Heart right ventricle (tissue), 16 donors: ENCODE results near the gene SPEM3. TPM values are rescaled to one million over a fixed set of nuclear protein-coding genes. Genes with fewer than 3 reads are reported as not detected.

ENCODE experiments used
- ATAC-seq, 8 donors: fragments of 200-7000 bp; cut with Tn5 transposase; one replicate each; pipeline ENCODE4 v1.9.1; 2020; ENCODE audit warnings: mild to moderate bottlenecking in 8 of 8, moderate library complexity in 8 of 8, moderate number of reproducible peaks in 1 of 8
- DNase-seq, 2 donors: peaks; one replicate each; pipeline ENCODE4 v3.0.0-alpha.2; 2020
- H3K27ac ChIP-seq, 10 donors: fragments of 200-600 bp; sonication (generic) in 2 of 10; one replicate each; pipeline versions ENCODE4 v1.5.0 to v1.8.0; 2020 to 2022; ENCODE audit warnings: mild to moderate bottlenecking in 3 of 10
- H3K27me3 ChIP-seq, 7 donors: fragments of 200-600 bp; one replicate each; pipeline ENCODE4 v1.8.0; 2021 to 2022; ENCODE audit warnings: mild to moderate bottlenecking in 2 of 7
- H3K36me3 ChIP-seq, 9 donors: fragments of 200-600 bp; sonication (generic) in 1 of 9; one replicate each; pipeline versions ENCODE4 v1.5.0 to v1.8.0; 2020 to 2022; ENCODE audit warnings: mild to moderate bottlenecking in 2 of 9
- H3K4me1 ChIP-seq, 9 donors: fragments of 200-600 bp; sonication (generic) in 1 of 9; one replicate each; pipeline versions ENCODE4 v1.5.0 to v1.8.0; 2020 to 2022; ENCODE audit warnings: mild to moderate bottlenecking in 4 of 9
- H3K4me3 ChIP-seq, 10 donors: fragments of 200-600 bp; sonication (generic) in 2 of 10; one replicate each; pipeline versions ENCODE4 v1.5.0 to v1.8.0; 2020 to 2022; ENCODE audit warnings: mild to moderate bottlenecking in 7 of 10, moderate library complexity in 2 of 10
- H3K9me3 ChIP-seq, 11 donors: fragments of 200-600 bp in 10 of 11; sonication (generic) in 2 of 11; one replicate each; pipeline versions ENCODE4 v1.5.0 to v1.8.0; 2013 to 2022; ENCODE audit warnings: mild to moderate bottlenecking in 2 of 11, control low read depth in 1 of 11, moderate library complexity in 1 of 11
- CTCF ChIP-seq, 9 donors: fragments of 200-600 bp; sonication (generic) in 2 of 9; IDR thresholded peaks; one replicate each; pipeline versions ENCODE4 v1.5.0 to v1.8.0; 2021 to 2022; ENCODE audit warnings: antibody characterized with exemption in 9 of 9, mild to moderate bottlenecking in 5 of 9, moderate library complexity in 1 of 9
- WGBS, 2 donors: extraction: QIAGEN DNeasy Blood & Tissue Kit; methylation state at CpG; one replicate each; pipeline ENCODE4 v1.1.7; 2013; ENCODE audit warnings: inconsistent platforms in 1 of 2; 5-methylcytosine and 5-hydroxymethylcytosine counted together
- intact Hi-C, 10 donors: fragments of 100-400 bp; cut with DNase I; formaldehyde crosslinking; loops; one replicate each; pipeline versions ENCODE4 v1.11.1 to v1.14.2; 2022
- polyA plus RNA-seq, 2 donors: library from polyadenylated mRNA; stranded (reverse); fragments of 200-250 nt; gene quantifications; one replicate each; pipeline ENCODE4 v1.2.3, GENCODE V29; 2013
- total RNA-seq, 10 donors: library from RNA; stranded (reverse); fragmentation: NEBNext Ultra II Directional in 3 of 10; extraction: Animal tissue kit (Norgen Biotek cat#: 25700) in 3 of 10; gene quantifications; one replicate each; pipeline versions ENCODE4 v1.2.1 to v1.2.4, GENCODE V29; 2021 to 2023
- donor health status: Arrhythmogenic right ventricular cardiomyopathy.
- donor health status: ischemic (EF 13 %, LVEDD 7.1; RV severe dilation, severe dysfunction).
- donor health status: healthy with polysubstance abuse.
- donor health status: DM: no; HTN: yes; CAD: no.
- donor health status: DM: no; HTN: no; CAD: no.
- donor health status: ischemic (EF 25% LVEDD 6.9; RV normal size, moderate dysfunction).
- donor health status: ischemic (EF 25% LVEDD 5.7; RV mildly dilated, moderate dysfunction).
- donor health status: healthy.
- donor health status: DM: yes; HTN: yes; CAD: no.
- donor health status: Ischemic cardiomyopathy.
- donor health status: ischemic (EF 35%, LVEDD 5.7; RV mildly dilated, moderate dysfunction).
- donor health status: nonischemic (EF 11% LVEDD 7.7; RV severe dilation, severe dysfunction).
- donor health status: DM: yes; HTN: yes; CAD: no.
- donor health status: PGD.
- donor health status: ischemic (EF 29% LVEDD 5.4; RV normal size, mild dysfunction).
- donor health status: nonischemic (EF 23%, LVEDD 6.1; RV moderate dilation, normal function).

Gene SPEM3
- total and polyA plus RNA-seq, 12 donors: not detected

- no peak overlapping the region for H3K4me3 ChIP-seq
- H3K9me3 ChIP-seq: no peaks in the 10 kb centered on the region
- no peaks in the 10 kb centered on the region for H3K27me3 ChIP-seq
- WGBS, 2 donors: 94% methylated on average over 7 of the region's 7 CpGs
- ATAC-seq (no peak), DNase-seq (no peak)
- no peak for TF ChIP-seq CTCF (IDR thresholded peaks at IDR 0.05)
- H3K36me3 ChIP-seq: peaks cover 0 to 48% (median 7%) of the 10 kb centered on the region in 9 donors
- H3K4me1 ChIP-seq: peaks cover 3 to 17% (median 7%) of the 10 kb centered on the region in 9 donors
- no peak overlapping the region for H3K27ac ChIP-seq
- intact Hi-C loops: no loop called here
Observed at GRCh38 chr17:7460850-7461660, 32.4 kb downstream of the SPEM3 start.

- 92% methylated on average over 43 to 44 of the region's 44 CpGs for WGBS, 2 donors
- ATAC-seq: peak in 1 of 8 donors; percentile 17
- intact Hi-C loops: no loop called here
Observed at GRCh38 chr17:7462474-7463371, 34.1 kb downstream of the SPEM3 start.

GRCh38 chr17:7463372-7463846, 34.8 kb downstream of the SPEM3 start:
- H3K36me3 ChIP-seq: peaks cover 0 to 60% (median 7%) of the 10 kb centered on the region in 9 donors
- H3K27ac ChIP-seq: no peak overlapping the region
- DNase-seq (no peak), ATAC-seq (no peak)
- WGBS, 2 donors: 85 to 86% methylated on average over 14 of the region's 14 CpGs
- intact Hi-C loops: no loop called here
- H3K4me3 ChIP-seq: no peak overlapping the region
- no peak for TF ChIP-seq CTCF (IDR thresholded peaks at IDR 0.05)
- no peaks in the 10 kb centered on the region for H3K9me3 ChIP-seq
- H3K4me1 ChIP-seq: peaks cover 8 to 30% (median 26%) of the 10 kb centered on the region in 9 donors
- no peaks in the 10 kb centered on the region for H3K27me3 ChIP-seq

More at GRCh38 chr17:7462474-7463371, 34.1 kb downstream of the SPEM3 start:
- no peak for DNase-seq
- TF ChIP-seq CTCF (IDR thresholded peaks at IDR 0.05): no peak
- H3K9me3 ChIP-seq: no peaks in the 10 kb centered on the region
- peaks cover 0 to 58% (median 7%) of the 10 kb centered on the region in 9 donors for H3K36me3 ChIP-seq
- H3K27ac ChIP-seq: no peak overlapping the region
- no peaks in the 10 kb centered on the region for H3K27me3 ChIP-seq
- H3K4me1 ChIP-seq: peaks cover 8 to 24% (median 20%) of the 10 kb centered on the region in 9 donors
- no peak overlapping the region for H3K4me3 ChIP-seq

GRCh38 chr17:7464081-7464480, 35.4 kb downstream of the SPEM3 start:
- no peak for DNase-seq
- TF ChIP-seq CTCF (IDR thresholded peaks at IDR 0.05): no peak
- ATAC-seq: no peak
- no peaks in the 10 kb centered on the region for H3K27me3 ChIP-seq
- intact Hi-C loops: no loop called here
- H3K36me3 ChIP-seq: peaks cover 0 to 63% (median 7%) of the 10 kb centered on the region in 9 donors
- H3K4me3 ChIP-seq: no peak overlapping the region
- no peak overlapping the region for H3K27ac ChIP-seq
- whole genome bisulfite sequencing, 2 donors: 91 to 95% methylated on average over 9 of the region's 9 CpGs
- H3K4me1 ChIP-seq: peaks cover 8 to 32% (median 31%) of the 10 kb centered on the region in 9 donors
- H3K9me3 ChIP-seq: no peaks in the 10 kb centered on the region
